OCI-M2 (cell line): ENCODE measurements around the gene ADGRG7.
"Not testable (repeated sequence)": the region's sequence is repeated elsewhere in the genome, so short reads cannot be mapped to it uniquely, and the experiment has no call there.

Experiments
- DNase-seq: peaks from one replicate; lab custom pipeline; 2025; ENCODE audit not compliant: unreplicated experiment; lab: John Stamatoyannopoulos, UW

The ADGRG7 gene

GRCh38 chr3:100641471-100642032 is 32.2 kb downstream of the ADGRG7 start:
- no peak for DNase-seq

GRCh38 chr3:100645913-100646312 is 36.5 kb downstream of the ADGRG7 start:
- DNase-seq, result no peak

- no peak for DNase-seq
Observed at GRCh38 chr3:100647171-100647570, 37.8 kb downstream of the ADGRG7 start.

- no peak for DNase-seq
Observed at GRCh38 chr3:100647657-100648056, 38.3 kb downstream of the ADGRG7 start.

- no peak for DNase-seq
Observed at GRCh38 chr3:100650651-100651619, 41.5 kb downstream of the ADGRG7 start.

GRCh38 chr3:100653604-100654294 is 44.3 kb downstream of the ADGRG7 start:
- DNase-seq, result no peak

- no peak for DNase-seq
Observed at GRCh38 chr3:100656945-100657344, 47.5 kb downstream of the ADGRG7 start.

- not testable (repeated sequence) for DNase-seq
Observed at GRCh38 chr3:100661294-100661693, 51.9 kb downstream of the ADGRG7 start.

GRCh38 chr3:100662113-100662823 is 52.9 kb downstream of the ADGRG7 start:
- DNase-seq, result no peak

- DNase-seq, result no peak
Observed at GRCh38 chr3:100665230-100665629, 55.8 kb downstream of the ADGRG7 start.

GRCh38 chr3:100666699-100667098 is 57.3 kb downstream of the ADGRG7 start:
- not testable (repeated sequence) for DNase-seq

- not testable (repeated sequence) for DNase-seq
Observed at GRCh38 chr3:100667316-100667715, 57.9 kb downstream of the ADGRG7 start.

- not testable (repeated sequence) for DNase-seq
Observed at GRCh38 chr3:100670995-100671394, 61.6 kb downstream of the ADGRG7 start.

GRCh38 chr3:100681496-100681895 is 72.1 kb downstream of the ADGRG7 start:
- DNase-seq, result no peak

GRCh38 chr3:100682056-100682853 is 72.9 kb downstream of the ADGRG7 start:
- no peak for DNase-seq

- DNase-seq, result no peak
Observed at GRCh38 chr3:100682854-100683760, 73.7 kb downstream of the ADGRG7 start.

- no peak for DNase-seq
Observed at GRCh38 chr3:100693225-100693624, 83.8 kb downstream of the ADGRG7 start.

GRCh38 chr3:100695696-100696095 is 86.3 kb downstream of the ADGRG7 start:
- no peak for DNase-seq

GRCh38 chr3:100696161-100696560 is 86.8 kb downstream of the ADGRG7 start:
- DNase-seq, result no peak
